DOHH2 (cell line): ENCODE results near the gene NUP210.

Experiments used
- H3F3A ChIP-seq: fragments of 200-600 bp; sonication (generic), shearing (Covaris generic); 2 replicates; pipeline ENCODE4 v1.6.0; 2016; ENCODE audit warnings: antibody characterized with exemption, mild to moderate bottlenecking; ENCODE audit not compliant: control insufficient read depth, insufficient read depth
- H3K27ac ChIP-seq: fragments of 200-600 bp; sonication (generic); 2 replicates; pipeline ENCODE4 v1.5.1; 2014; ENCODE audit warnings: low read depth, mild to moderate bottlenecking, low read length, moderate library complexity
- H3K27me3 ChIP-seq: fragments of 200-600 bp; sonication (generic); 2 replicates; pipeline ENCODE4 v1.6.1; 2014; ENCODE audit warnings: mild to moderate bottlenecking, low read length, mixed read lengths; ENCODE audit not compliant: control insufficient read depth
- H3K36me3 ChIP-seq: fragments of 200-600 bp; sonication (generic); 2 replicates; pipeline ENCODE4 v1.6.1; 2014; ENCODE audit warnings: mild to moderate bottlenecking, low read length, moderate library complexity, mixed read lengths; ENCODE audit not compliant: control insufficient read depth
- H3K4me1 ChIP-seq: fragments of 200-600 bp; sonication (generic); 2 replicates; pipeline ENCODE4 v1.6.1; 2014; ENCODE audit warnings: mild to moderate bottlenecking, low read length, mixed read lengths; ENCODE audit not compliant: control insufficient read depth
- H3K4me2 ChIP-seq: fragments of 200-600 bp; sonication (generic); 2 replicates; pipeline ENCODE4 v1.6.0; 2014; ENCODE audit warnings: mild to moderate bottlenecking, low read length, moderate library complexity
- H3K4me3 ChIP-seq: fragments of 200-600 bp; sonication (generic); 2 replicates; pipeline ENCODE4 v1.5.1; 2014; ENCODE audit warnings: mild to moderate bottlenecking, low read length, mixed read lengths
- H3K79me2 ChIP-seq: fragments of 200-600 bp; sonication (generic); 2 replicates; pipeline ENCODE4 v1.6.1; 2014; ENCODE audit warnings: mild to moderate bottlenecking, low read length, mixed read lengths; ENCODE audit not compliant: control insufficient read depth
- H3K9me2 ChIP-seq: fragments of 200-600 bp; sonication (generic); replicated peaks from 2 replicates; pipeline ENCODE4 v1.6.1; 2014; ENCODE audit warnings: mild to moderate bottlenecking, low read length, mixed read lengths; ENCODE audit not compliant: control insufficient read depth
- H3K9me3 ChIP-seq: fragments of 200-600 bp; sonication (generic); 2 replicates; pipeline ENCODE4 v1.6.1; 2014; ENCODE audit warnings: antibody characterized with exemption, low read length, mixed read lengths; ENCODE audit not compliant: control insufficient read depth, insufficient read depth
- H4K20me1 ChIP-seq: fragments of 200-600 bp; sonication (generic); 2 replicates; pipeline ENCODE4 v1.6.0; 2014; ENCODE audit warnings: low read depth, mild to moderate bottlenecking, antibody characterized with exemption, low read length, moderate library complexity; ENCODE audit not compliant: control insufficient read depth, insufficient read depth
- CTCF ChIP-seq: fragments of 200-600 bp; sonication (generic); IDR thresholded peaks from one replicate; pipeline ENCODE4 v1.5.1; 2014; ENCODE audit warnings: antibody characterized with exemption, mild to moderate bottlenecking, low read depth, low read length; ENCODE audit not compliant: poor library complexity, severe bottlenecking
- EZH2phosphoT487 ChIP-seq: fragments of 200-600 bp; sonication (generic); IDR thresholded peaks from 2 replicates; pipeline ENCODE4 v1.6.1; 2017; ENCODE audit warnings: borderline replicate concordance, mild to moderate bottlenecking, antibody characterized with exemption, low read length, moderate library complexity, mixed read lengths

NUP210 gene

GRCh38 chr3:13341229-13341905 lies 78.8 kb downstream of the NUP210 start:
- Histone ChIP-seq H4K20me1 (no peaks in the 10 kb centered on the region), H3K4me1 (peaks cover 86% of the 10 kb centered on the region), H3F3A (0 out of 2 replicates have a peak, but pooled peaks cover 2% of the 10 kb centered on the region)

GRCh38 chr3:13339833-13340232 lies 80.3 kb downstream of the NUP210 start:
- Histone ChIP-seq H3K9me3 (no peaks in the 10 kb centered on the region), H3K9me2 (no peaks in the 10 kb centered on the region), H3K4me1 (peaks cover 95% of the 10 kb centered on the region), H3K4me2 (peak overlapping the region; percentile 52), H3F3A (peaks cover 11% of the 10 kb centered on the region), H3K36me3 (peaks cover 97% of the 10 kb centered on the region), H3K79me2 (no peaks in the 10 kb centered on the region), H3K27ac (peak overlapping the region; percentile 33), H3K4me3 (peak overlapping the region; percentile 25; the same call in 1 of the 2 replicates), H4K20me1 (no peaks in the 10 kb centered on the region), H3K27me3 (no peaks in the 10 kb centered on the region)
- TF ChIP-seq CTCF: no peak
- no peak for TF ChIP-seq EZH2phosphoT487

More at GRCh38 chr3:13341229-13341905, 78.8 kb downstream of the NUP210 start:
- TF ChIP-seq EZH2phosphoT487 (no peak), CTCF (no peak)
- Histone ChIP-seq H3K4me3 (no peak overlapping the region), H3K9me2 (no peaks in the 10 kb centered on the region), H3K36me3 (peaks cover 97% of the 10 kb centered on the region), H3K79me2 (no peaks in the 10 kb centered on the region), H3K27ac (no peak overlapping the region), H3K9me3 (no peaks in the 10 kb centered on the region), H3K27me3 (no peaks in the 10 kb centered on the region), H3K4me2 (peak overlapping the region; percentile 2; the same call in 1 of the 2 replicates)

- H3K4me3 ChIP-seq: peak overlapping the region; percentile 25
- H3K4me1 ChIP-seq: peaks cover 97% of the 10 kb centered on the region
- no peaks in the 10 kb centered on the region for H3K9me2 ChIP-seq
- H3K36me3 ChIP-seq: peaks cover 99% of the 10 kb centered on the region
- peak; percentile 48 for TF ChIP-seq CTCF
- no peak for TF ChIP-seq EZH2phosphoT487
- H3K27ac ChIP-seq: peak overlapping the region; percentile 33
- H3K79me2 ChIP-seq: no peaks in the 10 kb centered on the region
- H3K9me3 ChIP-seq: no peaks in the 10 kb centered on the region
- no peaks in the 10 kb centered on the region for H4K20me1 ChIP-seq
- no peaks in the 10 kb centered on the region for H3K27me3 ChIP-seq
- peak overlapping the region; percentile 52 for H3K4me2 ChIP-seq
- H3F3A ChIP-seq: peaks cover 20% of the 10 kb centered on the region
Observed at GRCh38 chr3:13338996-13339395, 81.1 kb downstream of the NUP210 start.
